HG03039 (cell line): ENCODE data around the gene AKR1E2.

Experiments
- ATAC-seq: cut with Tn5 transposase; IDR thresholded peaks from one replicate; pipeline ENCODE4 v1.9.1; 2021; ENCODE audit warnings: mild to moderate bottlenecking, moderate library complexity; ENCODE audit not compliant: unreplicated experiment

AKR1E2 gene

DNA sequence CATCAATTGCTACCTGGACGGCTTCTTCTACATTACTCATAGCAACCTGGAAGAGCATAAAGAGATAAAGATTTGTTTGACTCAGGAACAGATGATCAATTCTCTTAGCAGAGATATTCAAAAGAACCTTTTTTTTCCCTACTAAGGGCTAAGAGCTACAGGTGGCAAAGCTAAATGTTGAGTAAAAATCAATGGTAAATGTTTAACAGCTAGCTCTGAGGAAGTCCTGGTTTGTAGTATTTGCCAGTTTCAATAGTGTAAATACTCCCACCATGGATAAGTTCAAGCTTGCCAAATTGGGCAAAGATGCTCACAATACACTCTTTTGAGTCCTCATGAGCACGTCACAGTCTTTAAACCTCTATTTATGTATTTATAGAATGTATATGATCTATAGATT is 64.0 kb downstream of the AKR1E2 start:
- no peak for ATAC-seq

- no peak for ATAC-seq
These were observed 66.7 kb downstream of the AKR1E2 start for GRCh38 chr10:4892681-4893080.

GRCh38 chr10:4894335-4894734 is 68.3 kb downstream of the AKR1E2 start:
- ATAC-seq, result no peak
